22Rv1 (cell line): ENCODE data around the gene AP3S2.

ENCODE experiments used
- CTCF ChIP-seq: fragments of 450-650 bp; IDR thresholded peaks from 2 replicates; pipeline ENCODE4 v1.5.1; 2017; ENCODE audit warnings: mild to moderate bottlenecking
- ZFX ChIP-seq: fragments of 450-650 bp; IDR thresholded peaks from 2 replicates; pipeline ENCODE4 v1.6.1; 2017; ENCODE audit warnings: antibody characterized with exemption, borderline replicate concordance

GRCh38 chr15:89802986-89803824, 90.6 kb downstream of the AP3S2 start:
- no peak for TF ChIP-seq CTCF
- no peak for TF ChIP-seq ZFX
